HCT116 (cell line): Measurements from ENCODE around the gene TLL2. TPM values are rescaled to one million over a fixed set of nuclear protein-coding genes. Genes with fewer than 3 reads are reported as not detected.

ENCODE experiments used
- ATAC-seq: fragments of 200-7000 bp; cut with Tn5 transposase; 2 replicates; pipeline ENCODE4 v1.9.1; 2020; ENCODE audit warnings: mild to moderate bottlenecking, moderate library complexity
- BruUV-seq: library from RNA; stranded (reverse); fragments of 400-500 nt; replicated peaks from 2 replicates; lab custom pipeline; 2021; lab: Mats Ljungman, UMichigan
- CTCF ChIA-PET: fragments of 300-600 bp; sonication (Branson Sonifier 250); formaldehyde crosslinking; loops from one replicate; lab custom pipeline; 2021; ENCODE audit warnings: antibody characterized with exemption; lab: Charles Lee
- POLR2A ChIA-PET: fragments of 300-600, 350-600 bp; sonication (Branson Sonifier 250); formaldehyde crosslinking; loops from one replicate; lab custom pipeline; 2021; ENCODE audit warnings: antibody characterized with exemption; lab: Charles Lee
- RAD21 ChIA-PET, 2 experiments: fragments of 300-600 bp; sonication (Branson Sonifier 250); formaldehyde crosslinking; loops; one replicate each; lab custom pipeline; 2023; ENCODE audit warnings: low total read pairs in 2 of 2; ENCODE audit not compliant: uncharacterized antibody in 2 of 2, unreplicated experiment in 2 of 2, low non-redundant PET in 1 of 2; lab: Charles Lee
- DNase-seq: peaks from one replicate; pipeline ENCODE4 v3.0.0-alpha.2; 2010; ENCODE audit warnings: low read depth, low spot score
- H2AFZ ChIP-seq: fragments of 200-600 bp; shearing (Covaris generic), sonication (generic); 2 replicates; pipeline ENCODE4 v1.6.1; 2017; ENCODE audit warnings: low read depth, mixed run types, mixed read lengths, antibody characterized with exemption, low read length; ENCODE audit not compliant: poor library complexity, severe bottlenecking
- H3K27ac ChIP-seq: 2 replicates; pipeline ENCODE4 v1.5.1; 2012; ENCODE audit warnings: low read depth, low read length
- H3K27me3 ChIP-seq: fragments of 200-600 bp; sonication (generic); 2 replicates; pipeline ENCODE4 v1.6.1; 2016; ENCODE audit warnings: mixed run types, low read length, mixed read lengths; ENCODE audit not compliant: insufficient read depth
- H3K36me3 ChIP-seq, 2 experiments: fragments of 200-500 bp in 1 of 2; fragments of 200-600 bp in 1 of 2; sonication (Bioruptor generic) in 1 of 2; sonication (generic) in 1 of 2; 2 replicates each; pipeline versions ENCODE4 v1.5.1 to v1.6.1; 2014 to 2016; ENCODE audit warnings: low read length in 2 of 2, inconsistent platforms in 1 of 2, mixed read lengths in 1 of 2, mixed run types in 1 of 2; ENCODE audit not compliant: insufficient read depth in 2 of 2, control insufficient read depth in 1 of 2
- H3K4me1 ChIP-seq, 2 experiments: fragments of 200-600 bp in 1 of 2; sonication (generic) in 1 of 2; 2 replicates each; pipeline versions ENCODE4 v1.5.1 to v1.6.1; 2012 to 2017; ENCODE audit warnings: low read length in 2 of 2, inconsistent platforms in 1 of 2, mild to moderate bottlenecking in 1 of 2, mixed read lengths in 1 of 2, mixed run types in 1 of 2, moderate library complexity in 1 of 2; ENCODE audit not compliant: insufficient read depth in 2 of 2, control insufficient read depth in 1 of 2
- H3K4me2 ChIP-seq: fragments of 200-600 bp; sonication (generic); 2 replicates; pipeline ENCODE4 v1.6.1; 2017; ENCODE audit warnings: mixed run types, low read length, mixed read lengths
- H3K4me3 ChIP-seq, 2 experiments: fragments of 200-600 bp in 1 of 2; sonication (generic) in 1 of 2; replicated peaks in 1 of 2; 2 replicates each; pipeline ENCODE4 v1.5.1; 2011 to 2016; ENCODE audit warnings: low read length in 2 of 2, control low read depth in 1 of 2, low read depth in 1 of 2, mild to moderate bottlenecking in 1 of 2, mixed read lengths in 1 of 2, mixed run types in 1 of 2
- H3K79me2 ChIP-seq: fragments of 200-600 bp; sonication (generic); 2 replicates; pipeline ENCODE4 v1.6.1; 2017; ENCODE audit warnings: mild to moderate bottlenecking, mixed run types, low read length, moderate library complexity, mixed read lengths; ENCODE audit not compliant: insufficient read depth
- H3K9ac ChIP-seq: fragments of 200-600 bp; sonication (generic); 2 replicates; pipeline ENCODE4 v1.6.1; 2016; ENCODE audit warnings: low read length, mixed read lengths
- H3K9me2 ChIP-seq: fragments of 200-600 bp; sonication (generic), shearing (Covaris generic); 2 replicates; pipeline ENCODE4 v1.6.1; 2017; ENCODE audit warnings: mixed run types, mild to moderate bottlenecking, moderate library complexity; ENCODE audit not compliant: insufficient read depth
- H3K9me3 ChIP-seq, 2 experiments: fragments of 200-500 bp in 1 of 2; fragments of 200-600 bp in 1 of 2; sonication (Bioruptor generic) in 1 of 2; sonication (generic) in 1 of 2; 2 replicates each; pipeline ENCODE4 v1.6.1; 2014 to 2017; ENCODE audit warnings: low read length in 2 of 2, mixed read lengths in 2 of 2, inconsistent platforms in 1 of 2, low read depth in 1 of 2, mild to moderate bottlenecking in 1 of 2, mixed run types in 1 of 2, moderate library complexity in 1 of 2; ENCODE audit not compliant: control insufficient read depth in 1 of 2, insufficient read depth in 1 of 2
- H4K20me1 ChIP-seq: fragments of 200-600 bp; sonication (generic), shearing (Covaris generic); 2 replicates; pipeline ENCODE4 v1.6.1; 2017; ENCODE audit warnings: mixed run types, mild to moderate bottlenecking, moderate library complexity; ENCODE audit not compliant: insufficient read depth
- CTCF ChIP-seq, 3 experiments: fragments of 200-600 bp in 1 of 3; sonication (generic) in 1 of 3; IDR thresholded peaks in 2 of 3; conservative IDR thresholded peaks in 1 of 3; 2 replicates each; pipeline ENCODE4 v1.5.1; 2012 to 2017; ENCODE audit warnings: low read depth in 2 of 3, low read length in 2 of 3, antibody characterized with exemption in 1 of 3, borderline replicate concordance in 1 of 3, control low read depth in 1 of 3, mild to moderate bottlenecking in 1 of 3, mixed read lengths in 1 of 3, mixed run types in 1 of 3, moderate library complexity in 1 of 3; ENCODE audit not compliant: insufficient read depth in 1 of 3
- EZH2 ChIP-seq: fragments of 200-600 bp; sonication (generic); IDR thresholded peaks from 2 replicates; pipeline ENCODE4 v1.6.1; 2017; ENCODE audit warnings: antibody characterized with exemption, mixed run types
- RAD21 ChIP-seq: IDR thresholded peaks from 2 replicates; pipeline ENCODE4 v1.6.1; 2012; ENCODE audit warnings: low read depth, mild to moderate bottlenecking
- REST ChIP-seq: IDR thresholded peaks from 2 replicates; pipeline ENCODE4 v1.6.1; 2012; ENCODE audit warnings: low read depth
- SIN3A ChIP-seq: IDR thresholded peaks from 2 replicates; pipeline ENCODE4 v1.6.1; 2012; ENCODE audit warnings: low read depth
- TCF7L2 ChIP-seq: IDR thresholded peaks from 2 replicates; pipeline ENCODE4 v1.7.0; 2011; ENCODE audit warnings: borderline replicate concordance, inconsistent platforms; ENCODE audit not compliant: insufficient read depth, insufficient read length; ENCODE audit errors: extremely low read depth
- YY1 ChIP-seq: IDR thresholded peaks from 2 replicates; pipeline ENCODE4 v1.6.1; 2011; ENCODE audit warnings: low read length, low read depth, moderate library complexity, mild to moderate bottlenecking; ENCODE audit not compliant: insufficient replicate concordance; ENCODE audit errors: extremely low read depth
- ZFX ChIP-seq: fragments of 450-650 bp; IDR thresholded peaks from 2 replicates; pipeline ENCODE4 v1.6.1; 2017
- ZNF274 ChIP-seq: fragments of 200-500 bp; sonication (Bioruptor generic); IDR thresholded peaks from 2 replicates; pipeline ENCODE4 v1.6.1; 2014; ENCODE audit warnings: mild to moderate bottlenecking, low read depth, low read length, inconsistent platforms
- intact Hi-C: fragments of 100-400 bp; cut with micrococcal nuclease; formaldehyde crosslinking; loops from 2 replicates; pipeline ENCODE4 v1.10.0; 2022
- total RNA-seq: library from RNA; stranded (reverse); gene quantifications from one replicate; pipeline ENCODE4 v1.2.1, GENCODE V29; 2021; ENCODE audit not compliant: unreplicated experiment

TLL2 gene
- total RNA-seq, 1 experiment from 2014 or later: 1.3 TPM

GRCh38 chr10:96319754-96320474, 193.8 kb downstream of the TLL2 start (continued):
- TF ChIP-seq REST (no peak), ZNF274 (no peak), EZH2 (no peak), YY1 (no peak), TCF7L2 (no peak)

GRCh38 chr10:96317067-96317833, 196.5 kb downstream of the TLL2 start:
- H3K79me2 ChIP-seq: no peaks in the 10 kb centered on the region
- intact Hi-C loops: no loop called here
- no peaks in the 10 kb centered on the region for H3K9me2 ChIP-seq
- H3K9me3 ChIP-seq: no peaks in the 10 kb centered on the region
- H3K27ac ChIP-seq: no peak overlapping the region
- no peak for DNase-seq
- CTCF ChIA-PET: interaction anchor here (1.2 to 2.1 kb wide), 3 partner anchors 17 to 300 kb away, joined by 4 to 8 read pairs (median 4); no protein-coding TSS in a partner anchor
- H3K36me3 ChIP-seq: no peaks in the 10 kb centered on the region
- no peaks in the 10 kb centered on the region for H3K4me1 ChIP-seq
- POLR2A ChIA-PET: no interaction called here
- no peaks in the 10 kb centered on the region for H4K20me1 ChIP-seq
- BruUV-seq: no TSS peak
- TF ChIP-seq ZFX (no peak), CTCF (IDR thresholded peaks at IDR 0.05 in 2 of 3, conservative IDR thresholded peaks at IDR 0.05 in 1 of 3; ENCODE audit: borderline replicate concordance in 1 of 3, insufficient read depth in 1 of 3, low read depth in 2 of 3, low read length in 2 of 3) (peak in 1 of 3 experiments; percentile 25; a peak in 1 of 6 replicates), SIN3A (no peak), RAD21 (peak; percentile 20; the same call in 1 of the 2 replicates)
- H3K4me2 ChIP-seq: no peak overlapping the region
- no peak overlapping the region for H3K9ac ChIP-seq
- RAD21 ChIA-PET: interaction anchor here in 1 of 2 experiments (0.7 kb wide), 1 partner anchor 88 kb away, joined by 3 read pairs; no protein-coding TSS in a partner anchor
- peak; percentile 70 for ATAC-seq
- H2AFZ ChIP-seq: no peak overlapping the region
- H3K27me3 ChIP-seq: no peaks in the 10 kb centered on the region
- H3K4me3 ChIP-seq: no peak overlapping the region
